ENCODE results near the gene TMPRSS12. TPM values are rescaled to one million over a fixed set of nuclear protein-coding genes. Genes with fewer than 3 reads are reported as not detected.
"Not testable (repeated sequence)": the region's sequence is repeated elsewhere in the genome, so short reads cannot be mapped to it uniquely, and the experiment has no call there.

Gene TMPRSS12
- total RNA-seq, 2 donors from 2014 or later: not detected

GRCh38 chr12:50928392-50928791, 85.7 kb downstream of the TMPRSS12 start:
- no peak for TF ChIP-seq POLR2A (IDR thresholded peaks at IDR 0.05)
- no peak for TF ChIP-seq CTCF (IDR thresholded peaks at IDR 0.05)
- no peak for ATAC-seq
- Histone ChIP-seq H3K9me3 (no peaks in the 10 kb centered on the region), H3K4me1 (peaks cover 57% of the 10 kb centered on the region), H3K27ac (peak overlapping the region in 3 of 4 donors; percentile 28 to 84 (median 71)), H3K27me3 (no peaks in the 10 kb centered on the region), H3K4me3 (peak overlapping the region in 1 of 2 donors; percentile 2), H3K36me3 (replicated peaks in 1 of 2; ENCODE audit: insufficient read depth in 1 of 2, low read depth in 2 of 2) (peaks cover 0 to 6% of the 10 kb centered on the region in 2 donors)
- DNase-seq: no peak
- intact Hi-C loops (cut with DNase I): no loop called here
- WGBS, 2 donors: 52 to 62% methylated on average over 3 of the region's 3 CpGs

- Histone ChIP-seq H3K27me3 (no peaks in the 10 kb centered on the region), H3K27ac (no peak overlapping the region), H3K4me1 (peaks cover 63% of the 10 kb centered on the region), H3K9me3 (no peaks in the 10 kb centered on the region), H3K4me3 (no peak overlapping the region), H3K36me3 (replicated peaks in 1 of 2; ENCODE audit: insufficient read depth in 1 of 2, low read depth in 2 of 2) (peaks cover 0 to 8% of the 10 kb centered on the region in 2 donors)
- no peak for TF ChIP-seq POLR2A (IDR thresholded peaks at IDR 0.05)
- no peak for TF ChIP-seq CTCF (IDR thresholded peaks at IDR 0.05)
- DNase-seq: no peak
- no peak for ATAC-seq
- WGBS, 2 donors: 85 to 87% methylated on average over 3 of the region's 3 CpGs
- intact Hi-C loops (cut with DNase I): no loop called here
Measured at GRCh38 chr12:50929831-50930230, 87.1 kb downstream of the TMPRSS12 start.

GRCh38 chr12:50930477-50930876, 87.8 kb downstream of the TMPRSS12 start:
- H3K27ac ChIP-seq; H3K9me3 ChIP-seq; intact Hi-C loops (cut with DNase I); H3K4me3 ChIP-seq; DNase-seq; ATAC-seq; H3K27me3 ChIP-seq; H3K36me3 ChIP-seq (replicated peaks in 1 of 2; ENCODE audit: insufficient read depth in 1 of 2, low read depth in 2 of 2): not testable (repeated sequence)
- H3K4me1 ChIP-seq: peaks cover 70% of the 10 kb centered on the region
- WGBS, 2 donors: 87 to 91% methylated on average over 12 of the region's 12 CpGs

GRCh38 chr12:50932787-50933280, 90.1 kb downstream of the TMPRSS12 start:
- 38 to 66% methylated on average over 2 of the region's 2 CpGs for WGBS, 2 donors
- peaks cover 0 to 8% of the 10 kb centered on the region in 2 donors for H3K36me3 ChIP-seq (replicated peaks in 1 of 2; ENCODE audit: insufficient read depth in 1 of 2, low read depth in 2 of 2)
- H3K27me3 ChIP-seq: no peaks in the 10 kb centered on the region
- DNase-seq: no peak
- intact Hi-C loops (cut with DNase I): no loop called here
- H3K4me3 ChIP-seq: no peak overlapping the region
- no peak for ATAC-seq
- no peak for TF ChIP-seq POLR2A (IDR thresholded peaks at IDR 0.05)
- no peak for TF ChIP-seq CTCF (IDR thresholded peaks at IDR 0.05)
- H3K9me3 ChIP-seq: peaks cover 0 to 8% (median 0%) of the 10 kb centered on the region in 3 donors
- H3K4me1 ChIP-seq: peaks cover 71% of the 10 kb centered on the region
- H3K27ac ChIP-seq: peak overlapping the region in 2 of 4 donors; percentile 29 to 73

GRCh38 chr12:50933459-50934124, 90.9 kb downstream of the TMPRSS12 start:
- Histone ChIP-seq H3K4me3 (no peak overlapping the region), H3K36me3 (replicated peaks in 1 of 2; ENCODE audit: insufficient read depth in 1 of 2, low read depth in 2 of 2) (peaks cover 0 to 8% of the 10 kb centered on the region in 2 donors), H3K9me3 (peaks cover 0 to 8% (median 0%) of the 10 kb centered on the region in 3 donors), H3K4me1 (peaks cover 63% of the 10 kb centered on the region), H3K27ac (peak overlapping the region in 3 of 4 donors; percentile 4 to 73 (median 29)), H3K27me3 (no peaks in the 10 kb centered on the region)
- ATAC-seq: no peak
- intact Hi-C loops (cut with DNase I): no loop called here
- 82 to 95% methylated on average over 2 of the region's 2 CpGs for WGBS, 2 donors
- TF ChIP-seq CTCF (IDR thresholded peaks at IDR 0.05) (no peak), POLR2A (IDR thresholded peaks at IDR 0.05) (no peak)
- DNase-seq: no peak
